HL-60 (cell line): ENCODE data around the gene SUMO2.

ENCODE experiments used
- CTCF ChIP-seq: IDR thresholded peaks from one replicate; pipeline ENCODE4 v1.5.1; 2011; ENCODE audit warnings: low read length, control low read depth, inconsistent platforms; ENCODE audit not compliant: insufficient read depth
- GABPA ChIP-seq: IDR thresholded peaks from 2 replicates; pipeline ENCODE4 v1.6.1; 2012; ENCODE audit warnings: low read depth
- POLR2AphosphoS5 ChIP-seq: IDR thresholded peaks from 2 replicates; pipeline ENCODE4 v1.6.1; 2012; ENCODE audit warnings: low read depth
- REST ChIP-seq: IDR thresholded peaks from 2 replicates; pipeline ENCODE4 v1.6.1; 2012; ENCODE audit warnings: low read depth; ENCODE audit not compliant: insufficient replicate concordance
- SPI1 ChIP-seq: IDR thresholded peaks from 2 replicates; pipeline ENCODE4 v1.6.1; 2012; ENCODE audit warnings: low read depth, mild to moderate bottlenecking, borderline replicate concordance

DNA sequence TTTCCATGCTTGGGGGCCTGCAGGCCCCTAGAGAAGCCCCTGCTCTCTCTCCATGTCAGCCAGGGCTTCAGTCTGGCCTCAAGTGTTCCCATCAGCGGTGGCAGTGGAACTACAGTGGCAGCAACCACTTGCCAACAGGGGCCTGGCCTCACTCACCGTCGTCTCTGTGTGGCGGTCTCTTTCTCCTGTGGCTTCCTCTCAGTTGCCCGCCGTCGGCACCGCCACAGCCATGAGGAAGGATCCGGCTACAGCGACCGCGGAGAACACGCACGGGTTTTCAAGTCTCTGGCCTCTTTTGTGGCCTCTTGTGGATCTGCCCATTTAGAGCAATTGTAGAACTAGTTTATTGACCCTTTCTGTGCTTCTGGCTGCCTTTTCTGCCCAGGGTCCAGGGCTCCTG lies 64.5 kb downstream of the SUMO2 start:
- no peak for TF ChIP-seq CTCF
- TF ChIP-seq GABPA: no peak
- TF ChIP-seq POLR2AphosphoS5: no peak
- no peak for TF ChIP-seq REST
- no peak for TF ChIP-seq SPI1
